ENCODE data around the gene PAPPA. TPM values are rescaled to one million over a fixed set of nuclear protein-coding genes. Genes with fewer than 3 reads are reported as not detected.

Gene PAPPA
- total RNA-seq, 2 donors from 2014 or later: 0.09 TPM

DNA sequence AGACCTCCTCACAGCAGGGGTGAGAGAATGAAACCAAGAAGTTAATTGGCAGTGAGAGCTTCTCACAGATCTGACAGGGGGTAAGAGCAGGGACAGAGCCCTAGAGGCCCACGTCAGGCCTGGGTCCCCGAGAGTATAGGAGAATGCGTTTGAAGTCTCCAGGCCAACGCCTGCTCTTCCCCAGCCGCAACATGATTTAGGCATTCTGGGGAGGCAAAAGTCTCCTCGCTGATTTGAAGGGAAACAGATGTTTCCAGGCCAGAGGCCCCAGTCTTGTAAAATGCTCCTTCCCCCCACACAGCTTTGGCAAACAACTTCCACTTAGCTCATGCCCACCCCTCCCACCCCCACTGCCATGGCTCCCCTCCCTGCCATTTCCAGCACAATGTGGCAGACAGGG, 294.3 kb downstream of the PAPPA start:
- no peak for DNase-seq
- Mint-ChIP-seq H3K4me3 (no peak overlapping the region), H3K36me3 (ENCODE audit: low read depth) (no peaks in the 10 kb centered on the region), H3K27ac (no peak overlapping the region), H3K27me3 (ENCODE audit: insufficient read depth) (peaks cover 20% of the 10 kb centered on the region), H3K4me1 (peaks cover 6% of the 10 kb centered on the region), H3K9me3 (no peaks in the 10 kb centered on the region)
- WGBS, 2 experiments (ENCODE audit: insufficient coverage in 1 of 2, insufficient read length in 1 of 2): 89 to 92% methylated on average over 2 to 6 of the region's 6 CpGs
- Histone ChIP-seq H3K27ac (ENCODE audit: low read depth, low read length) (no peak overlapping the region), H3K9ac (ENCODE audit: extremely low read depth, low read length, poor library complexity, severe bottlenecking) (no peak overlapping the region), H3K9me3 (ENCODE audit: control insufficient read depth, low read length) (no peaks in the 10 kb centered on the region), H3K27me3 (ENCODE audit: control insufficient read depth, insufficient read depth, low read length, poor library complexity, severe bottlenecking) (peaks cover 5% of the 10 kb centered on the region), H3K4me1 (ENCODE audit: control insufficient read depth, insufficient read depth, low read length) (no peaks in the 10 kb centered on the region), H3K36me3 (ENCODE audit: control insufficient read depth, insufficient read depth, low read length) (no peaks in the 10 kb centered on the region), H3K4me3 (ENCODE audit: low read length) (no peak overlapping the region)
- TF ChIP-seq, protein P1, sequence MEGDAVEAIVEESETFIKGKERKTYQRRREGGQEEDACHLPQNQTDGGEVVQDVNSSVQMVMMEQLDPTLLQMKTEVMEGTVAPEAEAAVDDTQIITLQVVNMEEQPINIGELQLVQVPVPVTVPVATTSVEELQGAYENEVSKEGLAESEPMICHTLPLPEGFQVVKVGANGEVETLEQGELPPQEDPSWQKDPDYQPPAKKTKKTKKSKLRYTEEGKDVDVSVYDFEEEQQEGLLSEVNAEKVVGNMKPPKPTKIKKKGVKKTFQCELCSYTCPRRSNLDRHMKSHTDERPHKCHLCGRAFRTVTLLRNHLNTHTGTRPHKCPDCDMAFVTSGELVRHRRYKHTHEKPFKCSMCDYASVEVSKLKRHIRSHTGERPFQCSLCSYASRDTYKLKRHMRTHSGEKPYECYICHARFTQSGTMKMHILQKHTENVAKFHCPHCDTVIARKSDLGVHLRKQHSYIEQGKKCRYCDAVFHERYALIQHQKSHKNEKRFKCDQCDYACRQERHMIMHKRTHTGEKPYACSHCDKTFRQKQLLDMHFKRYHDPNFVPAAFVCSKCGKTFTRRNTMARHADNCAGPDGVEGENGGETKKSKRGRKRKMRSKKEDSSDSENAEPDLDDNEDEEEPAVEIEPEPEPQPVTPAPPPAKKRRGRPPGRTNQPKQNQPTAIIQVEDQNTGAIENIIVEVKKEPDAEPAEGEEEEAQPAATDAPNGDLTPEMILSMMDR (conservative IDR thresholded peaks at IDR 0.05): no peak

DNA sequence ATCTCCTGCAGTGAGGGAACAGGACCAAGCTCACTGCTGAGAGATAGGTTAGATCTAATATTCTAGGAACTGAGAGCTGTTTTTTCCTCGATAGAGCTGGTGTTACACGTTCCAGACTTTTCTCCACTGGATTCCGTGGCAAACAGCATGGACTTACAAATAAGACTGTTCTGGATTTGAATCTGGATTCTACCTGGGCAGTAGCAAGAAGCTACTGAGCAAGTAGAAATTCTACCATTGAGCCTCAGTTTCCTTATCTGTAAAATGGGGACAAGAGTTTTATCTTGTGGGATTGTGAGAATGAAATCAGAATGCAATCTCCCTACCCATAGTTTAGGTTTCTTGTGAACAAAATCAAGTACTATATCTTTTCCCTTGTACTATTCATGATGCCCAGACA, 294.8 kb downstream of the PAPPA start:
- Mint-ChIP-seq H3K27ac (no peak overlapping the region), H3K4me1 (peaks cover 6% of the 10 kb centered on the region), H3K36me3 (ENCODE audit: low read depth) (no peaks in the 10 kb centered on the region), H3K4me3 (no peak overlapping the region), H3K9me3 (no peaks in the 10 kb centered on the region), H3K27me3 (ENCODE audit: insufficient read depth) (peaks cover 17% of the 10 kb centered on the region)
- Histone ChIP-seq H3K9ac (ENCODE audit: extremely low read depth, low read length, poor library complexity, severe bottlenecking) (no peak overlapping the region), H3K27me3 (ENCODE audit: control insufficient read depth, insufficient read depth, low read length, poor library complexity, severe bottlenecking) (peaks cover 5% of the 10 kb centered on the region), H3K4me1 (ENCODE audit: control insufficient read depth, insufficient read depth, low read length) (no peaks in the 10 kb centered on the region), H3K4me3 (ENCODE audit: low read length) (no peak overlapping the region), H3K27ac (ENCODE audit: low read depth, low read length) (no peak overlapping the region), H3K36me3 (ENCODE audit: control insufficient read depth, insufficient read depth, low read length) (no peaks in the 10 kb centered on the region), H3K9me3 (ENCODE audit: control insufficient read depth, low read length) (no peaks in the 10 kb centered on the region)
- TF ChIP-seq, protein P1 (conservative IDR thresholded peaks at IDR 0.05): no peak
- DNase-seq: no peak
- WGBS, 2 experiments (ENCODE audit: insufficient coverage in 1 of 2, insufficient read length in 1 of 2): 93 to 95% methylated on average over 3 of the region's 3 CpGs

DNA sequence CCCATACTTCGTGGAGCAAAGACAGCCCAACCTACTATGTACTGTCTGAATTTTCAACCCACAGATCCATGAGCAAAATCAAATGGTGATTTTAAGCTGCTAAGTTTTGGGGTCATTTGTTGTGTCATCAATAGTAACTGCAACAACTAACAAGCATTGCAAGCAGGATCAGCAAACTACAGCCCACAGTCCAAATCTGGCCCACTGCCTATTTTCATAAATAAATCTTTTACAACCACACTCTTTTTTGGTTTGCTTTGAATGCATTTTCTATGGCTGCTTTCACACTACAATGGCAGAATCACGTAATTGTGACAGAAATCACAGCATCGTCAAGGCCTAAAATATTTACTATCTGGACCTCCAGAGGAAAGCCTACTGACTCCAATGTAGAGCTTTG, 296.4 kb downstream of the PAPPA start:
- Mint-ChIP-seq H3K27me3 (ENCODE audit: insufficient read depth) (peaks cover 13% of the 10 kb centered on the region), H3K36me3 (ENCODE audit: low read depth) (no peaks in the 10 kb centered on the region), H3K27ac (no peak overlapping the region), H3K4me1 (peaks cover 6% of the 10 kb centered on the region), H3K4me3 (no peak overlapping the region), H3K9me3 (peaks cover 4% of the 10 kb centered on the region)
- no peaks in the 10 kb centered on the region for H3K4me1 ChIP-seq (ENCODE audit: control insufficient read depth, insufficient read depth, low read length)
- H3K36me3 ChIP-seq (ENCODE audit: control insufficient read depth, insufficient read depth, low read length): no peaks in the 10 kb centered on the region
- no peak for DNase-seq
- H3K9ac ChIP-seq (ENCODE audit: extremely low read depth, low read length, poor library complexity, severe bottlenecking): no peak overlapping the region
- no peaks in the 10 kb centered on the region for H3K27me3 ChIP-seq (ENCODE audit: control insufficient read depth, insufficient read depth, low read length, poor library complexity, severe bottlenecking)
- no peaks in the 10 kb centered on the region for H3K9me3 ChIP-seq (ENCODE audit: control insufficient read depth, low read length)
- no peak overlapping the region for H3K4me3 ChIP-seq (ENCODE audit: low read length)
- TF ChIP-seq, protein P1 (conservative IDR thresholded peaks at IDR 0.05): no peak
- WGBS, 2 experiments (ENCODE audit: insufficient coverage in 1 of 2, insufficient read length in 1 of 2): 93 to 100% methylated on average over 2 to 3 of the region's 3 CpGs
- no peak overlapping the region for H3K27ac ChIP-seq (ENCODE audit: low read depth, low read length)
